IPS DF 4.7 (cell line): Measurements from ENCODE around the gene MYORG.

ENCODE experiments used
- DNase-seq: peaks from one replicate; pipeline ENCODE4 v3.0.0-alpha.2; 2013; ENCODE audit warnings: low spot score; ENCODE audit errors: extremely low read depth

MYORG gene

DNA sequence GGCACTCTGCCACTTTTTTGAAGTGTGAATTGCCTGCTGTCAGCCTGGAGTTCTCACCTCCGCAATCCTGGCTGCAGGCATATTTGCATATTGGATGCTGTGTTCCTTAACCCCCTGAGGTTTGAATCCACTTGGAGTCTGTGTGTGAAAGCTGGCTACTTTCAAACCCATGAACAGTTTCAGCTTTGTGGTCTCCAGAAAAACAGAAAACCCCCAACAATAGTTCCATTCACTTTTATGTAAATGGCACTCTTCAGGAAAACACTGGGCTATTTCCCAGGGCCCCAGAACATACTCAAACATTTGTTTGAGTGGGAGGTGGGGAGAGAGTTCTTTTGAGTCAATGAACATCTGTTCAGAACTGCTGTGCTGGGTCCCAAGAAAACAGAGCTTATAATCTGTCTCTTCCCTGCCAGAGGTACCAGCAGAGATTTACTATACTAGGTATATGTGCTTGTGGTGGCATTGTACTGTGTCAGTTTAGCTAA is 42.3 kb downstream of the MYORG start:
- peak; percentile 41 for DNase-seq

GRCh38 chr9:34333836-34334235 is 42.9 kb downstream of the MYORG start:
- DNase-seq: no peak

GRCh38 chr9:34332076-34332964 is 44.4 kb downstream of the MYORG start:
- DNase-seq: peak; percentile 25

DNA sequence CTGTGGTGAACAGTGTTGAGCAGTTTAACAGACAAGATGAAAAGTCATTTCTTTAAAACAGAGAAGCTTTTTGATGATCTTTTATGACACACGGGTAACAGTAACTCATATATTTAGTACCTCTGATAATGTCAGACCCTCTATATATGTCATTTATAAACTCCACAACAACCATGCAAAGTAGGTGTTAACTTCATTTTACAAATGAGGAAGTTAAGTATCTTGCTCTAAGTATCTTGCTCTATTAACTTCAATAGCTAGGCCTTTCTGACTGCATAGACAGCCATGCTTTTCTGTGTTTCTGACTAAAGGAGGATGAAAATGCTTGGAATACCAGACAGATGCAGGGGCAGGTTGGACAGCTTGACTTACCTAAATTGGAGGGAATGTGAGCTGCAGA is 45.5 kb downstream of the MYORG start:
- DNase-seq: no peak

DNA sequence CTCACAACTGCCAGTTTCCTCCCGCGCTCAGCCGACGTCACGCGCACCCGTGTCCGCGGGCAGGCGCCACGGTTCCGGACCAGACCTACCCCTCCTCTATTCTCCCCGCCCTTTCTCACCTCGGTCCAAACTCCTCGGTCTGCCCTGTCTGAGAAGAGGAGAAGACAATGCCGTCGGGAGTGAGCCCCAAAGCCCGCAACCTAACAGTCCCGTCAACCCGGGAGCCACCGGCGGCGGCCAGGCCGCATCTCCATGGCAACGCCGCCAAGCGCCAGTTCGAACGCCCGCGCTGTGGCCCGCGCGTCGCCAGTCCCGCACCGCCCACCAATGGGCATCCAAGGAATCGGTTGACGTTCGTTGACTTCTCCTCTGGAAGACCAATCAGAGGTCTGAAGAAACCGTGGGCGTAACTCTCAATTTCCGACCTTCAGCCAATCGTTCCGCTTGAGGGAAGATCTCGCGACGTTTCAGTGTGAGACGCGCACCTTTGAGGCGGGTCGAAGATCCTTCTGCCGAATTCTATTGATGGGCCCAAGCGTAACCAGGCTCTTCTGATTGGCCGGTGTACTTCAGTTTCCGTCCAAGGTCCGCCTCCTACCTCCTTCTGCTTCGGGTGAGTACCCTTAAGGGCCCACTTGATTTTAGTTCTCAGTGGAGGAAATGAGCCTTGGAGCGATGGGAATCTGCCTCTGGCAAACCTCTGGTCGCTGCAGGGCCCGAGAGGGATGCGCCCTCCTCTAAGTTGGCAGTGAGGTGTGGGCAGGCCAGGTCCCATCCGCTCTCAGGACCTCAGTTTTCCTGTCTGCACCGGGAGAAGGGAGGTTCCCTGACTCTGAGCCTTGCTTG is 47.5 kb downstream of the MYORG start, which contains the start of the genes KIF24 and NUDT2:
Gene KIF24, minus strand, starts transcription at position 282 of the 846 bp plus-strand sequence. CDS start 17,922 bp downstream, outside the sequence.
Gene NUDT2, plus strand, starts transcription at position 583 of the 846 bp plus-strand sequence. CDS start 9,471 bp downstream, outside the sequence.
- peak; percentile 100 for DNase-seq

DNA sequence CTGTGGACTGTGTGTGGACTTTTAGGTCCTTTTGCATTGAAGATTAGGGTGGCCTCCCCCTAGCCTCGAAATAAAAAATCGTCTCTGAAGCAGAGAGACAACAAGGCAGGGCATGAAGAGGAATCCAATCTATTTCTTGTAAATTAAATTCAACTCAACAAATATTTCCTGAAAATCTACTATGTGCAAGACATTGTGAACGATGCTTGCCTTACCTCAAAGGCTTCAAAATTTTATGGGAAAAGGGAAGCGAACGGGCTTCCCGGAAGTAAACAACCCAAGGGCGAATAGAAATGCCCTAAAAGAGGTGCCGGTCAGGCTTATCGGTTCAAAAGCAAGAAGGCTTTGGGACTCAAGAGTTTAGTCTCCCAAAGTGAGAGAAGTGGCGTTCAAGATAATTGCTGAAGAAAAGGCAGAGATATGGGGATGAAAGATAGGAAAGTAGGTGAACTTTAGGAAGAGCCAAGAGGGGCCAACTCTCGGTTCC is 48.2 kb downstream of the MYORG start:
- no peak for DNase-seq

- no peak for DNase-seq
Observed at GRCh38 chr9:34326690-34327089, 50.0 kb downstream of the MYORG start.

- no peak for DNase-seq
Observed at GRCh38 chr9:34322899-34323591, 53.7 kb downstream of the MYORG start.

- no peak for DNase-seq
Observed at GRCh38 chr9:34321451-34321850, 55.2 kb downstream of the MYORG start.

GRCh38 chr9:34318163-34318790 is 58.4 kb downstream of the MYORG start:
- DNase-seq: no peak

DNA sequence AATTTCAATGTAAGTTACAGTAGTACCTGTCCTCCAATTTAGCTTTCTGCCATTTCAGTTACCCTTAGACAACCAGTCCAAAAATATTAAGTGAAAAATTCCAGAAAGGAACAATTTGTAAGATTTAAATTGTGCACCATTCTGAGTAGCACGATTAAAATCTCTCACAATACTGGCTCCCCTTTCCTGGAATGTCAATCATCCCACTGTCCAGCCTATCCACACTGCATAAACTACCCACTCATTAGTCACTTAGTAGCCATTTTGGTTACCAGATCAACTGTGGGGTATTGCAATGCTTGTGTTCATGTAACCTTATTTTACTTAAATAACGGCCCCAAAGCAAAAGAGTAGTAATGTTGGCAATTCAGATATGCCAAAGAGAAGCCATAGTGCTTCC is 59.3 kb downstream of the MYORG start:
- DNase-seq: no peak
